GM21526 (cell line): ENCODE data around the gene FGF3.

ENCODE experiments used
- ATAC-seq: cut with Tn5 transposase; IDR thresholded peaks from one replicate; pipeline ENCODE4 v1.9.1; 2021; ENCODE audit warnings: moderate library complexity; ENCODE audit not compliant: unreplicated experiment, low FRiP score

FGF3 gene

DNA sequence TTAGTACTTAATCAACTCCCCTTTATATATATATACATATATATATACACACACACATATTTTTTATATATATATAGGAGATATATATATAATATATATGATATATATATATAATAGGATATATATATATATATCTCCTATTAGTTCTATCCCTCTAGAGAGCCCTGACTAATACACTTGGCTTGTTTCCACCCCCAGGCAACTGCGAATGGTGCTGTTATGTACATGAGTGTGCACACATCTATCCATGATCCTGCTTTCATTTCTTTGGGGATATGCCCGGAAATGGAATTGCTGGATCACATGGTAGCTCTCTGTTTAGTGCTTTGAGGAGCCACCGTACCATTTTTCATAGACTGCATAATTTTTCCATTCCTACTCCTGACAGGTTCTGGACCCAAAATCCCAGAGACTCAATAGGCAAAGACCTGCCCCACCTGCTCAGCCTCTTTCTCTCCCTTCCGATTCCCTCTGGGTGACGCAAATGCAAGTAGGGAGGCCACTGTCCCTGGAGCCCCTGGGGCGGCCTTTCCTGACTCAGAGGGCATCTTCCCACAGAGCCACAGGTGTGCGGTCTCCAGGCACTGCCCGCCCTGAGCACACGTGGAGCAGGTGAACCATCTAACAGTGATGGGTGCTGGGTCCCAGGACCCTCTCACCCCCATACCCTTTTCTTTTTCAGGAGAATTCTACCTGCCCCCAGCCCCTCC lies 12.0 kb downstream of the FGF3 start:
- ATAC-seq = no peak

DNA sequence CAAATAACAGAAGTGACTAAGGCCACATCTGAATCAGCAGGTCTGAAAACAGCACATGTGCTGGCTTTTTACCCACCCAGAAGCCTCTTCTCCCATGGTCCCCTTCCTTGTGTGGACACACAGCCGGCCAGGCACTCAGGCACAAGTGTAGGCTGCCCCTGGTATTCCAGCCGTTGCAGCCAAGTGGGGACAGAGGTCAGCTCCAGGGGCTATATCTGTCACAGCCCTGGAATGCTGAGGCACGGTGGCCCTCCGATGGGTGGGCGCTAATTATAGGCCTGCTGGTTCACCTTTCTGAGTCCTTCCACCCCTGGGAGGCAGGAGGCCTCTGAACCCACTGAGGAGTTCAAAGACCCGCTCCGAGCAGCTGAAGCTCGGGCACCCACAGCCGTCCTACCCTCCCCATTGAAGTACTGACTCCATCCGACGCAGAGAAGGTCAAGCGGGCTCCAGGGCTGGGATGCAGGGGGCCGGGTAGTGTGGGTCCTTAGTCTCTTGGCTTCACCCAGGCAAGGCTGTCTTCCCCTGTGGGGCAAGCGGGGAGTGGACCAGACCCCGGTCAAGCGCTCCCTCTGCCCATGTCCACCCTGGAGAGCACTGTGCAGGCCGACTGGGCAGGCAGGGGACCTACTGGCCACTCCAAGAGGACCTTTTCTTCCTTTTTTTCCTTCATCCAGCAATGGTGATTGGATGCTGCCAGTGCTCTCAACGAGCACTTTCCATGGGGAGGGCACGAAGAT lies 14.3 kb downstream of the FGF3 start:
- ATAC-seq = no peak

DNA sequence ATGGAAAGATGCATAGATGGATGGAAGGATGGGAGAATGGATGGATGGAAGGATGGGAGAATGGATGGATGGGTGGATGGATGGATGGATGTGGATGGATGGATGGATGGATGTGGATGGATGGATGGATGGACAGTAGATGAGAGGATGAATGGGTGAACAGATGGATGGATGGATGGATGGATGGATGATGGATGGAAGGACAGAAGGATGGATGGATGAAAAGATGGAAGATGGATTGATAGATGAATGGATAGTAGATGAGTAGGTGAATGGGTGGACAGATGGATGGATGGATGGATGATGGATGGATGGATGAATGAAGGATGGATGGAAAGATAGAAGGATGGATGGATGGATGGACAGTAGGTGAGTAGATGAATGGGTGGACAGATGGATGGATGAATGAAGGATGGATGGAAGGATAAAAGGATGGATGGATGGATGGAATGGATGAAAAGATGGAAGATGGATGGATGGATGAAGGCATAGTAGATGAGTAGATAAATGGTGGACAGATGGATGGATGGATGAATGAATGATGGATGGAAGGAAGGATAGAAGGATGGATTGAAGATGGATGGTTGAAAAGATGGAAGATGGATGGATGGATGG lies 15.5 kb downstream of the FGF3 start:
- no peak for ATAC-seq

DNA sequence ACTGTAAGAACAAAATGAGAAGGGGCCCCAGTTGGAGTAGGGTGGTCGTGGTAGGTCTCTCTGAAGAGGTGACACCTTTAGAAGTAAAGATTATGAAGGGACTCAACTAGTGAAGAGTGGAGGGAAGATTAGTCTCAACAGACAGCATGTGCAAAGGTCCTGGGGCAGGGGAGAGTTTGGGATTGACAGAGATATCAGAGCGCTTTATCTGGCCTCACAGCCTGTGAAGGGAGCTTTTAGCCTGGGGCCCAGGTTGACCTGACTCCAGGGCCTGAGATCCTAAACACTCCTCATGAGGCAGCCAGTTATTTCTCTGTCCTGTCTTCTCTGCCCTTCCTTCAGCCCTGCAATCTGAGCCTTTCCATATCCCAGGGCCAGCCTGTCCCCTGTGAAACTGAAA lies 16.2 kb downstream of the FGF3 start:
- no peak for ATAC-seq

DNA sequence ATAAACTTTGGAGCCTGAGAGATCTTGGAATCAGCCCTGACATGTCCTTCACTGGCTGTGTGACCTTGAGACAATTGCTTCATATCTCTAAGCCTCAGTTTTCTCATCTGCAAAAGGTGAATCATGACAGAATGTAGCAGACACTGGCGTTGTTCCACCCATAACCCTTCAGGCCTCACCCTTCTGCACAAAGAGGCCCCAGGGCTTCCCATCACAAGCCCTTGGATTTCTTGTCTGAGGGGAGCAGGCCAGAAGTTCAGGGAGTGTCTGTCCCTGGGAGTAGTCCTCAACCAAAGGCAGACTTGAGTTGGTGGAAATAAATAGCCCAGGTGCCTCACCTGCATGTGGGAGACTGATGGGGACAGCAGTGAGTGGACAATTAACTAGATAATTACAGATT lies 16.6 kb downstream of the FGF3 start:
- no peak for ATAC-seq

DNA sequence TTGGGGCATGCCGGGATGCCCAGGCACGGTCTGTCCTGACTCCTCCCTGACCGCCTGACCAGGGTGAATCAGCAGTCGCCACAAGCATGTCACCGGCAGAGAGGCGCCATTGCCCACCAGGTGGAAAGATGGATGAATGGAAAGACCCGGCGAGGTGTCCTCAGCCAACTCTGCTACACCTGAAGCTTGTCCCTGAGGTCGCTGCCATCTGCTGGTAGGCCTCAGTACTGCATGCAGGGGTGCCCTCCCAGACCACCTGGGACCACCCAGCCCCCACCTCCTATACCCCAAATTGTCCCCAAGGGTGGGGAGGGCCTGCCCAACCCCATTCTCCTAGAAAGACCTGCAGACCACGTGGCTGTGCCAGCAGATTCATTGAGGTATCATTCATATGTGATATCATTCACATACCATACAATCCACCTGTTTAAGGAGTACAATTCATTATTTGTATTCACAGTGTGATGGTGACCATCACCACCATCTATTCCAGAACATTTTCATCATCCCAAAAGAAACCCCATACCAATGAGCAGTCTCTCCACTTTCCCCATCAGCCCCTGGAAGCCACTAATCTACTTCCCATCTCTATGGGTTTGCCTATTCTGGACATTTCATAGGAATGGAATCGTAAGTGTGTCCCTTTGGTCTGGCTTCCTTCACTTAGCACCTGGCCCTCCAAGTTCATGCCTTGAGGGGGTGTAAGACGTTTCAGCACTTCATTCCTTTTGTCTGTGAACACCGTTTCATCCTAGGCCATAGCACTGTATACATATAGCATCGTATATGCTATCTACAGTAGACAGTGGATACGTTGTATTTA lies 17.5 kb downstream of the FGF3 start:
- ATAC-seq = no peak

DNA sequence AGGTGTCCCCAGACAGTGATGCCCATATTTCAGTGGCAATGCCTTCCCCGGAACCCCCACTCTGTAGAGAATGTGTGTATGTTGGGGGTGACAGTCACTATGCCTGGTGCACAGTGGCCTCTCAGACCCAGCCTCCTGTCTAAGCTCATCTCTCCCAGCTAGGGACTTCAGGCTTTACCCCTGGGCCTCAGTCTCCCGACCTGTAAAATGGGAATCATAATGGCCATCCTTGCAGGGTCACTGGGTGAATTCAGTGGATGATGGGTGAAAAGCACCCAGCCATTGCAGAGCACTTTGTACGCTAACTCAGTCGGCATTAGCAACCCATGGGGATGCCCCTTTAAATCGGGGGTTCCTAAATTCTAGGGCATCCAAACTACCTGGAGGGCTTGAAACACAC lies 18.9 kb downstream of the FGF3 start:
- ATAC-seq = no peak

DNA sequence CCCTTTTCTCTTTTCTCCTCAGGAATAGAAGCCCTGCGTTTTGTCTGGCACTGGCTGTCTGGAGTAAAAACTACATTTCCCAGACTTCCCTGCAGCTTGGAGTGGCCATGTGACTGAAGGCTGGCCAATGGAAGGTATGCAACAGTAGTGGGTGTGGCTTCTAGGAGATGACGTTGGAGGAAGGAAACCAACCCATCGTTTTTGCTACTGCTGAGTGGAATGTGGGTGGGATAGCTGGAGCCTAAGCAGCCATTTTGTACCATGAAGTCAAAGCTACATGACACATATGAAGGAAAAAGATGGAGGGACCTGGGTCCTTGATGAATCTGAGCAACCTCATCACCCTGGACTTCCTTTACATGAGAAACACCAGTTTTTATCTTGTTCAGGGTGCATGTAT lies 19.6 kb downstream of the FGF3 start:
- no peak for ATAC-seq

DNA sequence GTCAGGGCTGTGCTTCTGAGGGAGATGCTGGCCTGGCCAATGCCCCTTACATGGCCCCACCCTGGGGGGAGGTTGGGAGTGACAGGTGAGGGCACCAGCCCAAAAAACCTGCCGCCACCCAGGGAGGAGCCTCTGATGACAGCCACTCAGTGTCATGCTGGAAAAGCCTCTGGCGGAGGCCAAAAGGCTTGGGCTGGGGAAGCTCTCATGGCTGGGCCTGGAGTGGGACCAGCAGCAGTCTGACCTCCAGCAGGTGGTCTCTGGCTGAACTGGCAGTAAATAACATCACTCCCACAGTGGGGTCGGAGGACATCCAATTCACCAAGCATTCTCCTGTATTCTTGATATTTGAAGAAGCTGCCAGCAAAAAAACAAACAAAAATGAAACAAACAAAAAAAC lies 20.1 kb downstream of the FGF3 start:
- no peak for ATAC-seq

DNA sequence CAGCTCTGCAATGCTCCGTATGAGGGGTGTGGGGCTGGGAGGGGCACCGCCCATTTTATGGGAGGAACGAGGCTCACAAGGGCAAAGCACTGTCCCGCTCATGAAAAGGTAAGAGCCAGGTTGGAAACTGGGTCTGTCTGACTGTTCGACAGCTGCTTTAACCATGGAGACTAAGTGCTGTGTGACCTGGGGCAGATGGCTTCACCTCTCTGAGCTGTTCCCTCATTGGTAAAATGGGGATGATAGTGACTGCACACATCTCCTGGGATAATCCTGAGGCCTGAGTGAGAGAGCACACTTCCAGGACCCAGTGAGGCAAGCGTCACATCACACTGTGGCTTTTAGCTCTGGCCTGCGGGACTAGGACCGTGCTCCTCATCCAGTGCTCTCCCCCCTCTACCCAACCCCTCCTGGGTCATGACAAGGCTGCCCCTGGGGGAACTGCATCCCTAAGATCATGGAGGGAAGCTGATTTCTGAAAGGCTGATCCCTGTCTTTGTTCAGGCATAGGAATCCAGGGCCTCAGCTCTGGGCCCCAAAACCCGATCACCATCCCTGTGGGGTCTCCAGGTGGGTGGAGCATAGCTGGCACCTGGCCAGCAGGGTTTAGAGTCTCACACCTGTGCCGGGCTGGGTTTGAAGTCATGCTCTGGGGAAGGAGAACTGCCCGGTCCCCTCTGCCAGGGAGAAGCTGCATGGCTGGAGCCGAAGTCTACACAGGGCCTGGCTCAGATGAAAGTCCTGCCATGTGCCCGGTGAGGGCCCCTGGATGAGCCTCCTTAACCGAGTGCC lies 21.3 kb downstream of the FGF3 start:
- no peak for ATAC-seq

DNA sequence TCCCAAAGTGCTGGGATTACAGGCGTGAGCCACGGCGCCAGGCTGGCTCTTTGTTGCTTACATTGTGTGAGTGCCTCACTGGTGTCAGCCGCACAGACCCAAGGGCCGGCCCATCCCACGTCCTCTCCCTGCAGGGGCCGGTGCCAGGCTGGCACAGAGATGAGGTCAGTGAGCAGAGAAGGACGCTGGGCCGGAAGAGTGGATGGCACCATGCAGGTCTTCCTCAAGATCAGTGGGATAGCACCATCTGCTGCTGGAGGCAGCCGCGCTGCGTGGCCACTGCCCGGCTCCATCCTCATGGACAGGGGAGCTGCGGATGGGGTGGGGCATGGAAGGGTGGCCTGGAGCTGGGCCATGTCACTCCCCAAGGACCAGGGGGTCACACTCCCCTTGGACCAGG lies 22.1 kb downstream of the FGF3 start:
- no peak for ATAC-seq

DNA sequence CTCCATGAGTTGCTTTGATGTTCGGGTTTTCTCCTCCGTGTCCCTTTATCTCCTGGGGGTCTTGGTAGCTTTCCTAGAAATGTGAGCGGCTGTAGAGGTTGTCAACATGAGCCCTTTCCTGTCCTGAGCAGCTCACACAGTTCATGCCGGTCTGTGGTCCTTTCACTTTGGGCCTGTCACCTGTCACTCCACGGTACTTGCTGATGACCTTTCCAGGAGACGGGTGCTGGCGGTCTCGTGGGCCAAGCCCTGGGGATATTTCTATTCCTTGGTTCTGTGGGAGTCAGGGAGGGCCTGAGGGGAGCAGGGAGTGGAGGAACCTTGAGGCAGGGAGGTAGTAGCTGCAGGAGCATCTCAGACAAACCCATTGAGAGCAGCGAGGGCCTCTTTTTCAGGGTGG lies 23.2 kb downstream of the FGF3 start:
- no peak for ATAC-seq

DNA sequence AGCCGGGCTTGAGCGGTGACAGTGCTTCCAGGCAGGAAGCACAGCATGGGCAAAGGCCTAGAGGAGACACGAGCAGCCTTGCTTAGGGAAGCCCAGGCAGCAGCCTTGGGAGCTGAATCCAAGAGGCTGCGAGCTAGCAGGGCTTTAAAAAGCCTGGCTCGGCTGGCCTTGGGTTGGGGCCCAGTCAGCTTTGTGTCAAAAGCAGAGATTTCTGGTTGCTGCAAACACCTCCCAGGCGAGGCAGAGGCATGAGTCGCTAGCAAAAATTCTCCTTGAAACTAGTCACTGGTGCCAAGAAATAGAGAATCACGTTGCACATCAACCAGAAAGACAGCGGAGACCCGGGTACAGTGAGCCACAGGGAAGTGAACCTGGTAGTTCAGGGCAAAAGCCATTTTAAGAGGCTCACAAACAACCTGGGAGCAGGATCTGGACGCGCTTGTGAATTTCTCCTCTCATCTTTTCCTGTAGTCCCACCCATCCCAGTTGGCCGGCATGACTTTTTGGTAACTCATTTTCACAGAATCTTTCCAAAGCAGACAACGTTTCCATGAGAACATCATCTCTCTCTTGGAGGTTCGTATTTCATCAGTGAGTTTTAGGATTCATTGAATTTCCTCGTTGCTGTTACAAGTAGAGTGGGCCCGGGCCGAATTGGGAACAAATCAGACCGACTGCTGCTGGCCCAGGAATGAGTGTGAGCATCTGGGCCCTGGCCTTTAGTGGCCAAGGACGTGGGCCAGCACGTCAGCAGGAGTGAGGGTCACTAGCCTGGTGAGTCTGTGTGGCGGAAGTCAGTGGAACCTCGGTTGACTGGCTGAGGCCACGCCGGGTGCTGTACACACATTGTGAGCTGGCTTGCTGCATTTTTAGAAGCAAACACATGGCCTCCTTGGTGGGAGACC lies 27.7 kb downstream of the FGF3 start:
- ATAC-seq = no peak

DNA sequence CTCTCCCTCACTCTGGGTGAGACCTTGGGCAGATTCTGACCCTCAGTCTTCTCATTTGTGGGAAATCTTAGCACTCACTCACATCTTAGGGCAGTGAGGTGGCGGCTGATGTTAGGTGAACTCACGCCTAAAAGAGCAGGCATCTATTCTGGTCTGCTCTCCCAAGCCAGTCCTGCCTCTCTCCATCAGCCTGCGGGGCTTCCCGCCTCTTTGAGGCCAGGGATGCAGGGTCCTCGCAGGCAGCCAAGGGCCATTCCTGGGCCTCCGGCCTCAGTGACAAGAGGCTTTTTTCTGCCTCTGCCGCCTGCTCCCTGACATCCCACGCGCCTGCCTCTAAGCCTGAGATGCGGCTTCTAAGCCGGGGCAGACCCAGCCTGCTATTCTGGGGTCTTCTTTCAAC lies 30.3 kb downstream of the FGF3 start:
- no peak for ATAC-seq

DNA sequence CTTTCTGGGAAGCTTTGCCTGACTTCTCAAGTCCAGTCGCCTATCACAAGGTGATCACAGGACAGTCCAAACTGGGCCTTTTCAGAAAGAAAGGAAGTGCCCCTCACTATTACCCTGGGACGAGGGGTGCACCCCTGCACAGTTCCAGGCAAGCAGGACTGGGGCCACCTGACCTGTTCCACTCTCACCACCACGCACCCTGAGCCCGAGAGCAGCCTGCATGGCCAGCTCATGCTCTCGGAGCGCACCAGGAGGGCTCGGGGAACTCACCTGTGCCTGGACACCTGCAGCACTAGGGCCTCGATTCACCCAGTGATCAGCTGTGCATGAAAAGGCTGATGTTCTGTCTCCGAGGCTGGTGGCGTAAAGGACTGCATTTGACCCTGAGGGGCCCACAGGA lies 31.3 kb downstream of the FGF3 start:
- no peak for ATAC-seq

DNA sequence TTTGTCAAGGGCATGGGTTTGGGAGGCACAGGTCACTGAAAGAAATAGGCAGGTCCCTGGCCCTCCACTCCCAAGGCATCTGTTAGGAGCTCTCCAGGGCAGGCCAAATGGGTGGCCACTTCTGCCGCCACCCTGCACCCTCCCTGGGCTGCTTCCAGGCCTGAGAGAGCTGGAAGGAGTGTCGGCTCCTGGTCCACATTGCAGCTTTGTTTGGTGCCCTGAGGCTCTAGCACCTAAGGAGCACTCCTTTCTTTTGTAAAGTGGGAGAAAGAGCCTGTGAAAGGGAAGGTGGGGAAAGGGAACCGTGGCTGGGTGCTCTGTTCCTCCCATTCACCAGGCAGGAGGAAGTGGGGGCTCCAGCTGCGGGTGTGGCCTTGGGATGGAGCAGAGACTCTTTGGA lies 31.8 kb downstream of the FGF3 start:
- ATAC-seq = no peak

DNA sequence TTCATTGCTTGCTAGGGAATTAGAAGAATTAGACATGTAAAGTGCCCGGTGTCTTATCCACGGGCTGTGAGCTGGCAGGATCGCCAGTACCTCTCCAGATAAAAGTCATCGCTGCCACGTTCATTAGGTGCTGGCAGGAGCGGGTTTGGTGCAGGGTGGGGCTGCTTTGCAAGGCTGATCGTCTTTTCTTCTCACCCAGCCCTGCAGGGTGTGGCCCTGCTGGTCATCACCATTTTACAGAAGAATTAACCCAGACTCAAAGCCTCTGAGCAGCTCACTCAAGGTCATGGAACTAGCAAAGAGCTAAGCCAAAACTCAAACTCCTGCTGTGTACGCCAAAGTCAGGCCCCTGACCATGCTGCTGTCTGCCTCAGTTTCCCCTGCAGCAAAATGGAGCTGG lies 38.0 kb downstream of the FGF3 start:
- ATAC-seq = no peak

DNA sequence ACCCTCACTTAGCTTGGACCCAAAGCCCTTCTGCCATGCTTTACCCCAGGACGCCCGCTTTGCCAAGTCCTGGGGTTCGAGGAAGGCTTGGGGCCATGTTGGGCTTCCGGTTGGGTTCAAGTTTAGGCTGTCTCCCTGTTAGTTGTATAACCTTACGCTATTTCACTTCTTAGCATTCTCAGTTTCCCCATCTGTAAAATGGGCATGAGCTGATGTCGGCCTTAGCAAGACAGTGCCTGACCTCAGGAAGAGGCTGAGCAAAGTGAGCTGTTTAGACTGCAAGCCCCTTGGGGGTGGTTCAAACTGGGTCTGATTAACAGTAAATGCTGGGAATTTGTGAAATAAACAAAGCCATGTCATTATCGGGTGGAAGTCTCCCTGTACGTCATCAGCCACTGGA lies 40.8 kb downstream of the FGF3 start:
- no peak for ATAC-seq

DNA sequence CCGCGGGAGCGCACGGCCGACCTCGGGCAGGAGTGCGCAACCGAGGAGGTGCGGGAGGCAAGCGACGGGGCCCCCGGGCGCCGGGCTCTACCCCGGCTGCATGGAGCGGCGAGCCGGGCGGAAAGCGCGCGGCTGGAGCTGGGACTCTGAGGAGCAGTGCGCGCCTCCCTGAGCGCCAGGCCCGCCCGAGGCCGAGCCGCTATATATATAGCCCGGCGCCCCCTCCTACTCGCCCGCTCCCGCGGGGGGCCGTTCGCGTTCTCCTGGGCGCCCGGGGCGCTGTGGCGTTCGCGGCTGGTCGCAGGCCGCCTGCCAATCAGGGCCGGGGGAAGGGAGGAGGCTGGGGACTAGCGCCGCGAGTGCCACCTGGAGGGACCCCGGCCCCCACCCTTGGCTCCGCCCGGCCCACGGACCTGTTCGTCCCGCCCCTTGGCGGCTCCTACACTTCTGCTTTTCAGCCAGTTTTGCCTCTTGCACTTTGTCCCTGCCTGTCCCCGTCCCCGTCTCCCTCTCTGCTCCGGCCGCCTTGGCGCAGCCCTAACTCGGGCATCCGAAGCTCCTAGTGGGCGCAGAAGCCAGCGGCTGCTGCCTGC lies 44.0 kb downstream of the FGF3 start, which contains the start of gene FGF4:
FGF4 (minus strand) TSS at position 179 of the 593 bp plus-strand sequence. CDS start 257 bp downstream, outside the sequence.
- ATAC-seq = no peak
